Psoas muscle (tissue), 8 donors: ENCODE data around the gene CTIF. TPM values are rescaled to one million over a fixed set of nuclear protein-coding genes. Genes with fewer than 3 reads are reported as not detected.

Source experiments
- ATAC-seq, 4 donors: fragments of 200-7000 bp; cut with Tn5 transposase; one replicate each; pipeline ENCODE4 v1.9.1; 2020; ENCODE audit warnings: moderate library complexity in 3 of 4, mild to moderate bottlenecking in 2 of 4
- DNase-seq, 2 donors: peaks; one replicate each; pipeline ENCODE4 v3.0.0-alpha.2; 2020
- H3K27ac ChIP-seq: fragments of 200-600 bp; one replicate; pipeline ENCODE4 v1.8.0; 2022
- H3K27me3 ChIP-seq, 3 donors: fragments of 200-600 bp in 1 of 3; one replicate each; pipeline versions ENCODE4 v1.6.1 to v1.8.0; 2013 to 2022; ENCODE audit warnings: low read length in 2 of 3, mild to moderate bottlenecking in 2 of 3, moderate library complexity in 1 of 3; ENCODE audit not compliant: insufficient read depth in 3 of 3
- H3K36me3 ChIP-seq, 2 donors: fragments of 200-600 bp in 1 of 2; one replicate each; pipeline versions ENCODE4 v1.6.1 to v1.8.0; 2013 to 2022; ENCODE audit warnings: low read depth in 1 of 2, mild to moderate bottlenecking in 1 of 2, moderate library complexity in 1 of 2; ENCODE audit not compliant: insufficient read depth in 1 of 2
- H3K4me1 ChIP-seq: fragments of 200-600 bp; one replicate; pipeline ENCODE4 v1.8.0; 2022
- H3K4me3 ChIP-seq: fragments of 200-600 bp; one replicate; pipeline ENCODE4 v1.8.0; 2022; ENCODE audit warnings: mild to moderate bottlenecking
- H3K9me3 ChIP-seq: fragments of 200-600 bp; one replicate; pipeline ENCODE4 v1.8.0; 2022
- WGBS, 3 donors: extraction: QIAGEN DNeasy Blood & Tissue Kit; methylation state at CpG; one replicate each; pipeline versions ENCODE4 v1.1.6 to v1.1.7; 2013; 5-methylcytosine and 5-hydroxymethylcytosine counted together
- intact Hi-C, 2 donors: fragments of 100-400 bp; cut with DNase I; formaldehyde crosslinking; loops; one replicate each; pipeline versions ENCODE4 v1.11.0 to v1.14.2; 2022
- polyA plus RNA-seq, 3 donors: library from polyadenylated mRNA; stranded (reverse); fragments of 200-250 nt; gene quantifications; one replicate each; pipeline ENCODE4 v1.2.3, GENCODE V29; 2013
- total RNA-seq, 4 donors: library from RNA; stranded (reverse); fragmentation: NEBNext Ultra II Directional in 2 of 4; extraction: Animal tissue kit (Norgen Biotek cat#: 25700) in 2 of 4; gene quantifications; one replicate each; pipeline versions ENCODE4 v1.2.1 to v1.2.4, GENCODE V29; 2021 to 2023
- TF ChIP-seq, protein P1 (sequence below): fragments of 200-600 bp; IDR thresholded peaks from one replicate; pipeline ENCODE4 v1.8.0; 2022; ENCODE audit warnings: antibody characterized with exemption
- donor health status: healthy with polysubstance abuse.
- donor health status: DM: no; HTN: no; CAD: no; lungs with moderate emphysema.
- donor health status: Bipolar disorder and iron deficiency.
- donor health status: healthy.
- donor health status: DM: yes; HTN: yes; CAD: no.
- donor health status: DM: no; HTN: no; CAD: no.
- donor health status: DM: no; HTN: no; CAD: no.
- donor health status: DM: yes; HTN: yes; CAD: no.

The CTIF gene
- total and polyA plus RNA-seq, 7 donors = 11.3 to 40.5 (median 26.9) TPM

DNA sequence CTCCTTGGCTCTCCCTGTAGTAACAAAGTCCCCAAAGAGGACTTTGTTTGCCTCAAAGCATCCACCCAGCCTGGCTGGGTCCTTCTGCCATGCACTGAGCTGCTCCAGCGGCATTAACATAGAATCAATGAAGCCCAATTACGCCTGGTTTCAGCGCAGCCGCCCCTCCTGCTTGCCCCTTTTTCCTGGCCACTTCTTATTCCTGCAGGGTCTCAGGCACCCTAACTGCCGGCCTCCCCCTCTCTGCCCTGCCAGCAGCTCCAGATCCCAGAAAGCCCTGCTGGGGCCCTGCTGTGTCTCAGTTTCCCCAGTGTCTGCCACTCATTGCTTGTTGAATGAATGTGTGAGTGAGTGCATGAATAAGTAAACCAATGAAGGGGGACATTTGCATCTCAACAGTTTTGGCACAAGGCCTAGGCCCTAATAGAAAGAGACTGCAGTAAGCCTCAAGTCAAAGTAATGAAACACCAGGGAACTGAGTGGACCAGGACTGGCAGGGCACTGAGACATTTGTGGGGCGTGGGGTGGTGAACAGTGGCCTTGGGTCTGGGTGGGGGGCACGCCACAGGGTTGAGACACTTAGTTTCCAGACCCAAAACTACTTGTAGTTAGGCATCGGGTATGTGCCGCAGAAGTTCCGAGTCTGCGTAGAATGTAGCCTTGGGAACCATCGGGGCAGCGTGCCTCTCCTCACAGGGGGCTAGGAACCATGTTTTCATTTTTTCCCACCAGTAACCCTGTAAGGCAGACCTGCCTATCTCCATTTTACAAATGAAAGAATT lies 351.3 kb downstream of the CTIF start:
- Histone ChIP-seq H3K9me3 (no peaks in the 10 kb centered on the region), H3K27ac (no peak overlapping the region), H3K4me3 (no peak overlapping the region), H3K27me3 (no peaks in the 10 kb centered on the region), H3K36me3 (no peaks in the 10 kb centered on the region), H3K4me1 (peaks cover 6% of the 10 kb centered on the region)
- WGBS, 3 donors = 95 to 98% (median 96%) methylated on average over 13 of the region's 13 CpGs
- TF ChIP-seq, protein P1, sequence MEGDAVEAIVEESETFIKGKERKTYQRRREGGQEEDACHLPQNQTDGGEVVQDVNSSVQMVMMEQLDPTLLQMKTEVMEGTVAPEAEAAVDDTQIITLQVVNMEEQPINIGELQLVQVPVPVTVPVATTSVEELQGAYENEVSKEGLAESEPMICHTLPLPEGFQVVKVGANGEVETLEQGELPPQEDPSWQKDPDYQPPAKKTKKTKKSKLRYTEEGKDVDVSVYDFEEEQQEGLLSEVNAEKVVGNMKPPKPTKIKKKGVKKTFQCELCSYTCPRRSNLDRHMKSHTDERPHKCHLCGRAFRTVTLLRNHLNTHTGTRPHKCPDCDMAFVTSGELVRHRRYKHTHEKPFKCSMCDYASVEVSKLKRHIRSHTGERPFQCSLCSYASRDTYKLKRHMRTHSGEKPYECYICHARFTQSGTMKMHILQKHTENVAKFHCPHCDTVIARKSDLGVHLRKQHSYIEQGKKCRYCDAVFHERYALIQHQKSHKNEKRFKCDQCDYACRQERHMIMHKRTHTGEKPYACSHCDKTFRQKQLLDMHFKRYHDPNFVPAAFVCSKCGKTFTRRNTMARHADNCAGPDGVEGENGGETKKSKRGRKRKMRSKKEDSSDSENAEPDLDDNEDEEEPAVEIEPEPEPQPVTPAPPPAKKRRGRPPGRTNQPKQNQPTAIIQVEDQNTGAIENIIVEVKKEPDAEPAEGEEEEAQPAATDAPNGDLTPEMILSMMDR = no peak
- ATAC-seq (no peak), DNase-seq (no peak)
- intact Hi-C loops = no loop called here

DNA sequence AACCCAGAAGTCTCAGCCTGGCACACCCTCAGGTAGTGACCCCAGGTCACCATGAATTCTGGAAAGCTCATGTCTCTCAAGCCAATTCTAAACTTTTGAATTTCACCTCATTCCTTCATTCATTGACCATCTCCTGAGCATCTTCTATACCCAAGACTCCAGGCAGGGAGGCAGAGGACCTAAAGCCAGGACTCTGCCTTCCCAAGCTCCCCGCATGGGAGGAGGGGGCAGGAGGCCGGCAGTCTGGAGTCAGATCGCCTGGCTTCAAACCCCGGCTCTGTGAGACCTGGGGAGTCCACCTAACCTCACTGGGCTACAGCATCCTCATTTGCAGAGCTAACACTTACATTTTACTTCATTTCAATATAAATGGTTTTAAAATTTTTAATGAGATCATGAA lies 352.9 kb downstream of the CTIF start:
- H3K27ac ChIP-seq = no peak overlapping the region
- H3K27me3 ChIP-seq = no peaks in the 10 kb centered on the region
- WGBS, 3 donors = 97 to 100% (median 100%) methylated on average over 4 of the region's 4 CpGs
- H3K36me3 ChIP-seq = no peaks in the 10 kb centered on the region
- H3K9me3 ChIP-seq = no peaks in the 10 kb centered on the region
- ATAC-seq (no peak), DNase-seq (no peak)
- TF ChIP-seq, protein P1 = no peak
- H3K4me1 ChIP-seq = peaks cover 6% of the 10 kb centered on the region
- no peak overlapping the region for H3K4me3 ChIP-seq
- intact Hi-C loops = no loop called here

DNA sequence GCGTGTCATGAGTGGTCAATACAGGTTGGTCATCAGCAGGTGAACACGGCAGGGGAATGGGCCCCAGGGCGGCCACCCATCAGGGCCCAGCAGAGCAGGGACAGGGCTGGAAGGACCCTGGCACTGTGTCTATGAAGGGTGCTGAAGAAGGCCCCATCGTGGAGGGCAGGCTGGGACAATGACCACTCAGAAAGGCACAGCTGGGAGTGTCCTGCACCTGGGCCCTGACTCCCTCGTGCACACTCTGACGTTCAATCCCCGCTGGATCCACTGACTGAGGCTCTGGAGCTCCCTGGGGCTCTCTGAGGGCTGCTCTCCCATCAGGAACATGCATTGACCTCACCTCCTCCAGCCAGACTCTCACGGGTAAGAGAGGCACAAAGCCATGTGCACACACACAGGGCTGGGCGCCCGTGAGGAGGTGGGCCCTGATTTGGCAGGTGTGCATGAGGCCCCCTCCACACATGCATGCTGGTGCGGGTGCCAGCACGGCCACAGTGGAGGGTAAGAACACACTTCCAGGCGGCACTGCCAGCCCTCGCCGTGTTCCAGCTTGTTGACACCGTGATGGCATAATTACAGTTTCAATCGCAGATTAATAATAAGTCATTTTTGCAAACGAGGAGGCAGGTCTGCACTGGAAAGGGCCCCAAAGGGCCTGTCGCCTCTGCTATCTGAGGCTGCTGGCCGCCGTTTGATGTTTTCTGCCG lies 353.5 kb downstream of the CTIF start:
- no peaks in the 10 kb centered on the region for H3K27me3 ChIP-seq
- no peak for DNase-seq
- no peaks in the 10 kb centered on the region for H3K9me3 ChIP-seq
- TF ChIP-seq, protein P1 = no peak
- intact Hi-C loops = no loop called here
- H3K4me3 ChIP-seq = no peak overlapping the region
- no peak for ATAC-seq
- H3K4me1 ChIP-seq = peaks cover 5% of the 10 kb centered on the region
- H3K27ac ChIP-seq = no peak overlapping the region
- H3K36me3 ChIP-seq = no peaks in the 10 kb centered on the region
- WGBS, 3 donors = 84 to 88% (median 87%) methylated on average over 22 of the region's 22 CpGs

DNA sequence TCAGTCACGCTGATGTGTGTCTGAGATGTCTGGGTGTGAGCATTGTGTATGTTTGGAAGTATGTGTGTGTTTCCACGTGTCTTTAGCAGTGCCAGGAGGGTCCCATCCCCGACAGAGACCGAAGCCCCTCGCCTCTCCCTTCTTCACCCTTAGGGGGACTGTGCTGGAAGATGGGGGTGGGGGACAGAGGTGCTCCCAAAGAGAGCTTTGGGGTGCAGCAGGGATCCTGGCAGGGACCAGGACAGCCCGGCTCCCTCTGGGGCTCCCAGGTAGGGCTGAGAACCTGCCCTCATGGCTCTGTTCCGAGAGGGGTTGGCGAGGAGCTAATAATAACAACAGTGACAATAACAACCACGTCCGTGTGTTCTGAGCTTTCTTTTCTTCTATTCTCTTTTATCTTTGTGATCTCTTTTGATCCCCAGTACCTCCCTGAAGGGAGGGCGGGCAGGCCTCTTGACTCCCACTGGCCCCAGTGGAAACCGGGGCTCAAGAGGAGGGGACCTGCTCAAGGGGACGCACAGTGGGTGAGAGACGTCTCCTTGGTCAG lies 354.3 kb downstream of the CTIF start:
- TF ChIP-seq, protein P1 = no peak
- no peaks in the 10 kb centered on the region for H3K27me3 ChIP-seq
- H3K27ac ChIP-seq = no peak overlapping the region
- no peak for DNase-seq
- no peaks in the 10 kb centered on the region for H3K9me3 ChIP-seq
- H3K4me1 ChIP-seq = no peaks in the 10 kb centered on the region
- no peak overlapping the region for H3K4me3 ChIP-seq
- no peak for ATAC-seq
- H3K36me3 ChIP-seq = no peaks in the 10 kb centered on the region
- intact Hi-C loops = no loop called here
- 81 to 88% (median 87%) methylated on average over 14 of the region's 14 CpGs for WGBS, 3 donors
